Endothelial cell of umbilical vein (primary cell): ENCODE data around the gene FGF19.

Experiments used
- CTCF ChIP-seq, 2 donors: IDR thresholded peaks; 1 replicate in 1 of 2; 2 replicates in 1 of 2; pipeline ENCODE4 v1.5.1; 2011; ENCODE audit warnings: low read length in 2 of 2, mild to moderate bottlenecking in 2 of 2, moderate library complexity in 2 of 2, control low read depth in 1 of 2, inconsistent platforms in 1 of 2, low read depth in 1 of 2; ENCODE audit not compliant: insufficient read depth in 1 of 2; ENCODE audit errors: extremely low read depth in 1 of 2
- TF ChIP-seq, protein P1 (sequence below): IDR thresholded peaks from 2 replicates; pipeline ENCODE4 v1.6.1; 2011; ENCODE audit not compliant: insufficient read depth, insufficient read length

- TF ChIP-seq, protein P1, sequence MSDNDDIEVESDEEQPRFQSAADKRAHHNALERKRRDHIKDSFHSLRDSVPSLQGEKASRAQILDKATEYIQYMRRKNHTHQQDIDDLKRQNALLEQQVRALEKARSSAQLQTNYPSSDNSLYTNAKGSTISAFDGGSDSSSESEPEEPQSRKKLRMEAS = no peak
- no peak for TF ChIP-seq CTCF (IDR thresholded peaks at IDR 0.05; ENCODE audit: extremely low read depth in 1 of 2, insufficient read depth in 1 of 2, low read depth in 1 of 2, low read length in 2 of 2)
These were observed 29.4 kb downstream of the FGF19 start for GRCh38 chr11:69674267-69674885.
